Tibial nerve (tissue), 3 donors: Measurements from ENCODE around the gene KCTD13.

Experiments used
- POLR2A ChIP-seq, 2 donors: fragments of 450-650 bp; IDR thresholded peaks; one replicate each; pipeline ENCODE4 v1.6.1; 2017; ENCODE audit warnings: antibody characterized with exemption in 2 of 2, mild to moderate bottlenecking in 2 of 2, moderate library complexity in 2 of 2
- TF ChIP-seq, protein P1 (sequence below), 5 experiments: fragments of 200-600 bp in 3 of 5; fragments of 450-650 bp in 2 of 5; sonication (generic) in 3 of 5; IDR thresholded peaks; one replicate each; pipeline ENCODE4 v1.5.1; 2016 to 2019; ENCODE audit warnings: antibody characterized with exemption in 5 of 5, mild to moderate bottlenecking in 3 of 5, moderate library complexity in 2 of 5

DNA sequence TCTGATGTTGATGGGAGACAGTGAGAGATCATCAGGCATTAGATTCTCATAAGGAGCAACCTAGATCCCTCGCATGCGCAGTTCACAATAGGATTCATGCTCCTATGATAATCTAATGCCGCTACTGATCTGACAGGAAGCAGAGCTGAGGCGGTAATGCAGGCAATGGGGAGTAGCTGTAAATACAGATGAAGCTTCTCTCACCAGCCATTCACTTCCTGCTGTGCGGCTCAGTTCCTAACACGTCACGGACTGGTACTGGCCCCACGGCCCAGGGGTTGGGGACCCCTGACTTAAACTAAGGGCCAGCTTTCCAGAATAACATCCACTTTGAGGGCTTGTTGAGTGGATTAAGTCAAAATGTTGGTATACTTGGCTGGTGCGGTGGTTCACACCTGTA is 33.3 kb upstream of the KCTD13 start:
- TF ChIP-seq, protein P1, sequence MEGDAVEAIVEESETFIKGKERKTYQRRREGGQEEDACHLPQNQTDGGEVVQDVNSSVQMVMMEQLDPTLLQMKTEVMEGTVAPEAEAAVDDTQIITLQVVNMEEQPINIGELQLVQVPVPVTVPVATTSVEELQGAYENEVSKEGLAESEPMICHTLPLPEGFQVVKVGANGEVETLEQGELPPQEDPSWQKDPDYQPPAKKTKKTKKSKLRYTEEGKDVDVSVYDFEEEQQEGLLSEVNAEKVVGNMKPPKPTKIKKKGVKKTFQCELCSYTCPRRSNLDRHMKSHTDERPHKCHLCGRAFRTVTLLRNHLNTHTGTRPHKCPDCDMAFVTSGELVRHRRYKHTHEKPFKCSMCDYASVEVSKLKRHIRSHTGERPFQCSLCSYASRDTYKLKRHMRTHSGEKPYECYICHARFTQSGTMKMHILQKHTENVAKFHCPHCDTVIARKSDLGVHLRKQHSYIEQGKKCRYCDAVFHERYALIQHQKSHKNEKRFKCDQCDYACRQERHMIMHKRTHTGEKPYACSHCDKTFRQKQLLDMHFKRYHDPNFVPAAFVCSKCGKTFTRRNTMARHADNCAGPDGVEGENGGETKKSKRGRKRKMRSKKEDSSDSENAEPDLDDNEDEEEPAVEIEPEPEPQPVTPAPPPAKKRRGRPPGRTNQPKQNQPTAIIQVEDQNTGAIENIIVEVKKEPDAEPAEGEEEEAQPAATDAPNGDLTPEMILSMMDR (IDR thresholded peaks at IDR 0.05), result no peak
- no peak for TF ChIP-seq POLR2A (IDR thresholded peaks at IDR 0.05)
